H9 (cell line): ENCODE results near the gene ZNF236. TPM values are rescaled to one million over a fixed set of nuclear protein-coding genes. Genes with fewer than 3 reads are reported as not detected.

Experiments used
- DNase-seq: peaks from one replicate; pipeline ENCODE4 v3.0.0-alpha.2; 2017
- H2AFZ ChIP-seq: one replicate; pipeline ENCODE4 v1.6.1; 2013; ENCODE audit warnings: mild to moderate bottlenecking, low read length, control low read depth, moderate library complexity
- H2AK5ac ChIP-seq: 2 replicates; pipeline ENCODE4 v1.6.1; 2013; ENCODE audit warnings: low read length, control low read depth, mixed read lengths; ENCODE audit not compliant: insufficient read length
- H2BK120ac ChIP-seq: one replicate; pipeline ENCODE4 v1.6.1; 2013; ENCODE audit warnings: low read depth, mild to moderate bottlenecking, low read length, control low read depth, inconsistent platforms; ENCODE audit not compliant: poor library complexity, severe bottlenecking
- H2BK12ac ChIP-seq: 2 replicates; pipeline ENCODE4 v1.6.1; 2013; ENCODE audit warnings: low read length, control low read depth, mixed read lengths, low read depth; ENCODE audit not compliant: insufficient read length
- H2BK15ac ChIP-seq: 2 replicates; pipeline ENCODE4 v1.6.1; 2013; ENCODE audit warnings: low read depth, low read length, control low read depth
- H2BK20ac ChIP-seq: one replicate; pipeline ENCODE4 v1.6.1; 2013; ENCODE audit warnings: low read depth, mild to moderate bottlenecking, low read length, control low read depth, inconsistent platforms; ENCODE audit not compliant: poor library complexity, severe bottlenecking
- H2BK5ac ChIP-seq: 2 replicates; pipeline ENCODE4 v1.6.1; 2013; ENCODE audit warnings: low read length, control low read depth, mixed read lengths; ENCODE audit not compliant: insufficient read length
- H3K14ac ChIP-seq: 2 replicates; pipeline ENCODE4 v1.6.1; 2013; ENCODE audit warnings: low read length, control low read depth; ENCODE audit not compliant: insufficient read depth
- H3K18ac ChIP-seq: 2 replicates; pipeline ENCODE4 v1.6.1; 2013; ENCODE audit warnings: low read depth, mild to moderate bottlenecking, mixed read lengths, low read length, control low read depth; ENCODE audit not compliant: insufficient read length
- H3K23ac ChIP-seq: 2 replicates; pipeline ENCODE4 v1.6.1; 2013; ENCODE audit warnings: low read length, control low read depth, mixed read lengths, low read depth; ENCODE audit not compliant: insufficient read length
- H3K23me2 ChIP-seq: 2 replicates; pipeline ENCODE4 v1.6.1; 2013; ENCODE audit warnings: low read depth, mild to moderate bottlenecking, mixed read lengths, low read length, control low read depth; ENCODE audit not compliant: insufficient read length, poor library complexity, severe bottlenecking
- H3K27ac ChIP-seq: 2 replicates; pipeline ENCODE4 v1.5.1; 2013; ENCODE audit warnings: low read length, control low read depth, mixed read lengths, low read depth; ENCODE audit not compliant: insufficient read length
- H3K27me3 ChIP-seq: 2 replicates; pipeline ENCODE4 v1.6.1; 2013; ENCODE audit warnings: low read length, control low read depth, inconsistent platforms; ENCODE audit not compliant: insufficient read depth
- H3K4ac ChIP-seq: 2 replicates; pipeline ENCODE4 v1.6.1; 2013; ENCODE audit warnings: low read depth, mild to moderate bottlenecking, control low read depth, inconsistent platforms, low read length, moderate library complexity
- H3K4me1 ChIP-seq: 2 replicates; pipeline ENCODE4 v1.6.1; 2013; ENCODE audit warnings: low read length, control low read depth, inconsistent platforms; ENCODE audit not compliant: insufficient read depth
- H3K4me2 ChIP-seq: 2 replicates; pipeline ENCODE4 v1.6.1; 2013; ENCODE audit warnings: low read length, control low read depth, mixed read lengths; ENCODE audit not compliant: insufficient read length, insufficient read depth
- H3K56ac ChIP-seq: 2 replicates; pipeline ENCODE4 v1.6.1; 2013; ENCODE audit warnings: low read depth, mild to moderate bottlenecking, mixed read lengths, low read length, control low read depth; ENCODE audit not compliant: insufficient read length
- H3K79me1 ChIP-seq: 2 replicates; pipeline ENCODE4 v1.6.1; 2013; ENCODE audit warnings: low read depth, mild to moderate bottlenecking, moderate library complexity, low read length, control low read depth, inconsistent platforms; ENCODE audit not compliant: insufficient read depth, poor library complexity, severe bottlenecking
- H3K79me2 ChIP-seq: 2 replicates; pipeline ENCODE4 v1.6.1; 2013; ENCODE audit warnings: low read length, control low read depth, inconsistent platforms; ENCODE audit not compliant: insufficient read depth
- H3K9ac ChIP-seq: 2 replicates; pipeline ENCODE4 v1.6.1; 2013; ENCODE audit warnings: low read length, control low read depth, mixed read lengths; ENCODE audit not compliant: insufficient read length; ENCODE audit errors: extremely low read depth
- H3K9me3 ChIP-seq: one replicate; pipeline ENCODE4 v1.6.1; 2013; ENCODE audit warnings: low read depth, low read length, inconsistent platforms; ENCODE audit not compliant: control insufficient read depth
- H3T11ph ChIP-seq: one replicate; pipeline ENCODE4 v1.6.1; 2013; ENCODE audit warnings: mild to moderate bottlenecking, low read length, control low read depth, inconsistent platforms
- H4K20me1 ChIP-seq: one replicate; pipeline ENCODE4 v1.6.1; 2013; ENCODE audit not compliant: control insufficient read depth, insufficient read length, insufficient read depth
- H4K5ac ChIP-seq: 2 replicates; pipeline ENCODE4 v1.6.1; 2013; ENCODE audit warnings: low read depth, mild to moderate bottlenecking, mixed read lengths, low read length, control low read depth; ENCODE audit not compliant: insufficient read length
- H4K8ac ChIP-seq: replicated peaks from 2 replicates; pipeline ENCODE4 v1.6.1; 2013; ENCODE audit warnings: low read length, control low read depth, mixed read lengths, low read depth; ENCODE audit not compliant: insufficient read length
- H4K91ac ChIP-seq: 2 replicates; pipeline ENCODE4 v1.6.1; 2013; ENCODE audit warnings: low read depth, mild to moderate bottlenecking, moderate library complexity, mixed read lengths, low read length, control low read depth; ENCODE audit not compliant: insufficient read length
- H3K27ac Mint-ChIP-seq, 3 experiments: 2 replicates in 2 of 3; 3 replicates in 1 of 3; pipeline ENCODE4 v1.8.0; 2020 to 2021; ENCODE audit warnings: mixed read lengths in 3 of 3, mild to moderate bottlenecking in 1 of 3, moderate library complexity in 1 of 3
- H3K27me3 Mint-ChIP-seq: 2 replicates; pipeline ENCODE4 v1.8.0; 2021; ENCODE audit warnings: low read depth, mild to moderate bottlenecking, moderate library complexity, mixed read lengths
- H3K36me3 Mint-ChIP-seq, 3 experiments: 2 replicates in 2 of 3; 3 replicates in 1 of 3; pipeline ENCODE4 v1.8.0; 2020 to 2021; ENCODE audit warnings: low read depth in 3 of 3, mixed read lengths in 3 of 3; ENCODE audit not compliant: insufficient read depth in 1 of 3
- H3K4me1 Mint-ChIP-seq, 2 experiments: 2 replicates each; pipeline ENCODE4 v1.8.0; 2020; ENCODE audit warnings: mixed read lengths in 2 of 2
- H3K4me3 Mint-ChIP-seq, 2 experiments: 2 replicates in 1 of 2; 3 replicates in 1 of 2; pipeline ENCODE4 v1.8.0; 2020 to 2021; ENCODE audit warnings: mild to moderate bottlenecking in 2 of 2, mixed read lengths in 2 of 2, moderate library complexity in 1 of 2
- H3K9me3 Mint-ChIP-seq, 2 experiments: 2 replicates in 1 of 2; 3 replicates in 1 of 2; pipeline ENCODE4 v1.8.0; 2020; ENCODE audit warnings: mild to moderate bottlenecking in 2 of 2, mixed read lengths in 2 of 2, moderate library complexity in 1 of 2
- WGBS: extraction: QIAGEN DNeasy Blood & Tissue Kit; methylation state at CpG from one replicate; pipeline ENCODE4 v1.1.7; 2013; ENCODE audit warnings: missing lambda C conversion rate, low lambda C conversion rate, mixed read lengths; ENCODE audit not compliant: insufficient read length; ENCODE audit errors: extremely low coverage; 5-methylcytosine and 5-hydroxymethylcytosine counted together
- total RNA-seq: library from RNA; stranded (reverse); gene quantifications from 2 replicates; pipeline ENCODE4 v1.2.1, GENCODE V29; 2021
- TF ChIP-seq, protein P1 (sequence below): fragments of 200-600 bp; sonication (generic); conservative IDR thresholded peaks from 3 replicates; pipeline ENCODE4 v1.8.0; 2021; ENCODE audit warnings: antibody characterized with exemption, mild to moderate bottlenecking

The ZNF236 gene
- total RNA-seq, 1 experiment from 2014 or later, result 16.0 TPM

DNA sequence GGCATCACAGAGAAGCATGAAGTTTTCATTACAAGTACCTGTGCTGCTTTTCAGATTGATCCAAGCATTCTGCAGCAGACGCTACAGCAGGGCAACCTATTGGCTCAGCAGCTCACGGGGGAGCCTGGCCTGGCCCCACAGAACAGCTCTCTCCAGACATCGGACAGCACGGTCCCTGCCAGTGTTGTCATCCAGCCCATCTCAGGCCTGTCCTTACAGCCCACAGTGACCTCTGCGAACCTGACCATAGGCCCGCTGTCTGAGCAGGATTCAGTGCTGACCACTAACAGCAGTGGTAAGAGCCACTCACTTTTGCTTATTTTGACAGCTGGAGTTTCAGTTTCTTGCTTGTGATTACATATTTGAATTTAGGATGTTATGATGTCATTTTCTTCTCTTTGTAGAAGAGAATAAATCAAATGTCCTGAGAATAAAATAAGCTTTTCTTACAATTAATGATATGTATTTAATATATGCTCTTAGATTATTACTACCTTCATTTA, 104.9 kb downstream of the ZNF236 start:
- H3K27ac ChIP-seq, result no peak overlapping the region
- no peak overlapping the region for H3K14ac ChIP-seq
- no peak overlapping the region for H3K4ac ChIP-seq
- no peaks in the 10 kb centered on the region for H3K23me2 ChIP-seq
- Mint-ChIP-seq H3K27ac (no peak overlapping the region), H3K36me3 (peaks cover 7 to 52% (median 42%) of the 10 kb centered on the region in 3 experiments; a peak in 6 of 7 replicates), H3K4me3 (no peak overlapping the region), H3K9me3 (no peaks in the 10 kb centered on the region), H3K27me3 (no peaks in the 10 kb centered on the region), H3K4me1 (no peaks in the 10 kb centered on the region)
- H2BK20ac ChIP-seq, result no peak overlapping the region
- no CpG with 5 or more reads among the region's 6 CpGs for WGBS
- H2BK12ac ChIP-seq, result no peak overlapping the region
- no peak overlapping the region for H3T11ph ChIP-seq
- no peaks in the 10 kb centered on the region for H3K9me3 ChIP-seq
- no peak overlapping the region for H4K8ac ChIP-seq
- H3K9ac ChIP-seq, result no peak overlapping the region
- no peak overlapping the region for H4K91ac ChIP-seq
- no peaks in the 10 kb centered on the region for H3K79me2 ChIP-seq
- H2AFZ ChIP-seq, result no peak overlapping the region
- H3K27me3 ChIP-seq, result no peaks in the 10 kb centered on the region
- TF ChIP-seq, protein P1, sequence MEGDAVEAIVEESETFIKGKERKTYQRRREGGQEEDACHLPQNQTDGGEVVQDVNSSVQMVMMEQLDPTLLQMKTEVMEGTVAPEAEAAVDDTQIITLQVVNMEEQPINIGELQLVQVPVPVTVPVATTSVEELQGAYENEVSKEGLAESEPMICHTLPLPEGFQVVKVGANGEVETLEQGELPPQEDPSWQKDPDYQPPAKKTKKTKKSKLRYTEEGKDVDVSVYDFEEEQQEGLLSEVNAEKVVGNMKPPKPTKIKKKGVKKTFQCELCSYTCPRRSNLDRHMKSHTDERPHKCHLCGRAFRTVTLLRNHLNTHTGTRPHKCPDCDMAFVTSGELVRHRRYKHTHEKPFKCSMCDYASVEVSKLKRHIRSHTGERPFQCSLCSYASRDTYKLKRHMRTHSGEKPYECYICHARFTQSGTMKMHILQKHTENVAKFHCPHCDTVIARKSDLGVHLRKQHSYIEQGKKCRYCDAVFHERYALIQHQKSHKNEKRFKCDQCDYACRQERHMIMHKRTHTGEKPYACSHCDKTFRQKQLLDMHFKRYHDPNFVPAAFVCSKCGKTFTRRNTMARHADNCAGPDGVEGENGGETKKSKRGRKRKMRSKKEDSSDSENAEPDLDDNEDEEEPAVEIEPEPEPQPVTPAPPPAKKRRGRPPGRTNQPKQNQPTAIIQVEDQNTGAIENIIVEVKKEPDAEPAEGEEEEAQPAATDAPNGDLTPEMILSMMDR, result no peak
- H2BK120ac ChIP-seq, result no peak overlapping the region
- H3K23ac ChIP-seq, result no peak overlapping the region
- no peak overlapping the region for H2AK5ac ChIP-seq
- H3K4me2 ChIP-seq, result no peak overlapping the region
- no peak overlapping the region for H2BK15ac ChIP-seq
- H2BK5ac ChIP-seq, result no peak overlapping the region
- H4K20me1 ChIP-seq, result no peaks in the 10 kb centered on the region
- H3K4me1 ChIP-seq, result no peaks in the 10 kb centered on the region
- no peak for DNase-seq
- no peak overlapping the region for H3K56ac ChIP-seq
- no peak overlapping the region for H3K18ac ChIP-seq
- H3K79me1 ChIP-seq, result no peaks in the 10 kb centered on the region
- no peak overlapping the region for H4K5ac ChIP-seq
